A549 treated with CORT108297 at 1 μM for 4 hours (cell line): ENCODE data around the gene EXD1. TPM values are rescaled to one million over a fixed set of nuclear protein-coding genes. Genes with fewer than 3 reads are reported as not detected.

ENCODE experiments used
- total RNA-seq: library from RNA; stranded (reverse); fragments of 200-300 nt; extraction: Qiagen RNA extraction; gene quantifications from 5 replicates; pipeline ENCODE4 v1.2.3, GENCODE V29; 2022

Gene EXD1
- total RNA-seq = not detected in 5 replicates

GRCh38 chr15:41230650-41231421 is at the start of gene EXD1, which contains the start of gene CHP1:
EXD1 (minus strand) TSS chr15:41230757; CDS start chr15:41226575, 4,182 bp downstream.
CHP1 (plus strand) TSS chr15:41231268; CDS start chr15:41231383, 115 bp downstream.

Other genes with a start within 250 kb of the EXD1 start
- 13.0 to 14.2 TPM (median 13.7 TPM) in 5 replicates for gene INO80, start 114.5 kb downstream of the EXD1 start, total RNA-seq
- 51.2 to 69.5 TPM (median 53.0 TPM) in 5 replicates for gene CHP1, start 511 bp upstream of the EXD1 start, total RNA-seq
- 13.2 to 15.0 TPM (median 14.7 TPM) in 5 replicates for gene OIP5, start 101.8 kb upstream of the EXD1 start, total RNA-seq
- gene NUSAP1, start 102.1 kb upstream of the EXD1 start, total RNA-seq = 61.3 to 86.8 TPM (median 68.6 TPM) in 5 replicates
- gene NDUFAF1, start 171.7 kb upstream of the EXD1 start, total RNA-seq = 11.8 to 15.8 TPM (median 13.8 TPM) in 5 replicates
- gene RTF1, start 186.3 kb upstream of the EXD1 start, total RNA-seq = 16.1 to 23.8 TPM (median 19.1 TPM) in 5 replicates